ENCODE data around the gene NOL3.

GRCh38 chr16:67188323-67188722 is 18.0 kb downstream of the NOL3 start:
- TF ChIP-seq POLR2A (IDR thresholded peaks at IDR 0.05) (no peak), CTCF (IDR thresholded peaks at IDR 0.05) (no peak), POLR2AphosphoS5 (IDR thresholded peaks at IDR 0.05; ENCODE audit: insufficient read depth in 1 of 2, low read depth in 1 of 2) (no peak)
